Renal cortical epithelial cell (primary cell): ENCODE data around the gene PAH. TPM values are rescaled to one million over a fixed set of nuclear protein-coding genes. Genes with fewer than 3 reads are reported as not detected.

ENCODE experiments used
- DNase-seq: peaks from one replicate; pipeline ENCODE4 v3.0.0-alpha.2; 2011; ENCODE audit warnings: low read depth
- total RNA-seq: library from RNA; depleted of rRNA; stranded (reverse); fragments of >200 nt; gene quantifications from 2 replicates; pipeline ENCODE4 v1.2.3, GENCODE V29; 2014

The PAH gene
- total RNA-seq, 1 donor from 2014 or later = not detected

DNA sequence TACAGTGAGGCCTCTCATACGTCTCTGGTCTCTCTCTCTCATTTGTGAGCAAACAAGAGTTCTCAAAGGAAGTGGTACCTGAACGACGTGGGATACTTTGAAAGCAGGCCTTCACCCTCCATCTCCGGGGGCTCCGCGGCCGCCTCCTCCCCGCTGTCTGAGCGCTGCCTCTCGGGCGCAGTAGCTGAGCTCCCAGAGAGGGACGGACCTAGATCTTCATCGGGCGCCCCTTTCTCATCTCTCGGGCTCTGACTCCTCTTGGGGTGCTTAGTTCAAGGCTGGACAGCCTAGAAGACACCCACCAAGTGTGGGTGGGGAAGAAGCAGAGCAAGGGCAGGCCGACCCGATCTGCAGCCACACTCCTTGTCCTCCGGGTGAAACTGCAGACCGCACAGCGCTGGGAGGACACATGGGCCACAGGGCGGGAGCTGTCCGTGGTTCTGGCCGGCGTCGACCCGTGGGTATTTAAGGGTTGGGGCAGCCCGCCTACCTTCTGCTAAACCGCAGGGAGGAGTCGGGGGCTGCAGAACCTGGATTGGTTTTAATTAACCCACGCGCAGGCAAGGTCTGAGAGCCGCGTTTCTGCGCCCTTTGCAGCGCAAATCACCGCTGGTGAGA lies 92.7 kb downstream of the PAH start:
- peak; percentile 1 for DNase-seq

DNA sequence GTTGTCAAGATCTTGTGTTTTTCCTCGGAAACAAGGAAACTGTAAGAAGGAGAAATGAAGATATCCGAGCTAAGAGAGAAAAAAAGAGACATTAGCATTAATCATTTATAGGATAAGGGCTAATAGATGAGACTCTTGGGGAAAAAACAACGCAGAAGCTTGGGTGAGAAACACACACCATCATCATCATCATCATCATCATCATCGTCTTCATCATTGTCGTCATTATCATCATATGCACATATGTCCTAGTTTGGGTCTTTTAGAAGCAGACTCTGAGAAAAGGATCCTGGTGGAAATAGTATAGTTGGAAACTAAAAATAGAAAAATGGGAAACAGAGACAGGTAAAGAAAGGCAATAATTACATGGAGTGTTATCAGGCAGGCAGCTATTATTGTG lies 95.9 kb downstream of the PAH start:
- DNase-seq = no peak

DNA sequence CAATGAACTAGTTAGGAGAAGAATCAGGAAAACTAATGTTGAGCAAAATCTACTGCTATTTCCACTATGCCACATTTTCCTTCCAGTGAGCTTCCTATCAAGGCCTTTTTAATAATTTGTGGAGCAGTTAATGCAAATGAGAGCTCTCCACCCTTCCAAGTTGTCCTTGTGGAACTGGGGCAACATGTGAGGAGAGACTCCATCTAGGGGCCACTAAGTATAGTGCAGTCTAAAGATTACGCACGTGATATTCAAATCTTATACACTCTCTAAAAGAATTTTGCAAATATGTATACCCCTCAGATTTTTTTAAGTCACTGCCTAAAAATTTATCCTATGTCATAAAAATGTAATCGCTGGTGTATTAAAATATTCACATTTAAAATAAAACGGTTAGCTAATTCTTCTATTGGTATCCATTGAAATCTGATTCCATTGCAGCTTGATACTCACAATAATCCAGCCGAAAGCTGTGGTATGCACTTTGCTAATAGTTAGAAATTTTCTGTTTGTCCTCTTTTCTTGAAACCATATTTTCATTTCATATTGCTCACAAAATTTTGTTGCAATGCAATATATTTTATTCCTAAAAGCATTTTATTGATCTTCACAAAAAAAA lies 100.1 kb downstream of the PAH start:
- DNase-seq = peak; percentile 26

DNA sequence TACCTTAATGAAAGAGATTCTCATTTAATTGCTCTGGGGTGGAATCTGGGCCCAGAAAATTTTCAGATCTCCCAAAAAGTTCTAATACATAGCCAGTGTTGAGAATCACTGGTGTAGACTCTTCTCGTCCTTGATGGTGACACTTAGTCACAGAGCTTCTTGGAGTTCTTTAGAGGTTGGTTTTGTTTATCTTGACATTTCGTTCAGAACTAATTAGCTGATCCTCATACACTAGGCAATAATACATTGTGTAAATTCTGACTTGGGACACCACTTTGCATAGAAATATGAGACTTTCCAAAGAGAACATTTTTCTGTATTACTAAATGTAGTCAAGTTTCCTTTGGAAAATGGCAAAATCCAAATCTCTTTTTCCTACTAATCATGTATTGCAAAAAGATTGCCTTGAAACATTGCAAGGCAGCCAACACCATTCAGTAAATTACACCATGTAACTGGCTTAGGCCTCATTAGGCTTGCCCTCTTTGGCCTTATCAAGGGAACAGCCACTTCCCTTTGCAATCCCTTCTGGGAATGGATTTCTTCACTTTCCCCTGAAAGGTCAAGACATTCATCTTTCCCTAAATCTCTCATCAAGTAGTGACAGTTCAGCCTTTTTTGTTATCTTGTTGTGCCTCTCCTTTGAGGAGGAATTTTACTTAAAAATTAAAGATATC lies 102.2 kb downstream of the PAH start:
- no peak for DNase-seq

DNA sequence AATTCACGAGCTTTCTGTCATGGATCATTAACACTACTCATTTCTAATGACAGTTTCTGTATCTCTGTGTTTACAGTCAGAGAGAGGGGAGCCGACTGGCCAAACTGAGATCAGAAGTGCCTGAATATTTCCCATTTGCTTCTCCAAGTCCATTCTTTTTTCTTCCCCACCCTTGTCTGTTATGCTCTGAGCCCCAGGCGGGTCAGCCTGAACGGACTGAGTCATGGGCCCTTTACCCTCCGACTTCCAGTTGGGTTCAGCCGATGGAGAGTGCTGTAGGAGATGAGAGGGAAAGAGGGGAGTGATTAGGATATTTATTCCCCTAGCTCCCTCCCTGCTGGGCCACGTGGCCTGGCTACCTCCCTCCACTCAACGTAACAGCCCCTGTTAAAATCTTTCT lies 104.7 kb downstream of the PAH start:
- no peak for DNase-seq

DNA sequence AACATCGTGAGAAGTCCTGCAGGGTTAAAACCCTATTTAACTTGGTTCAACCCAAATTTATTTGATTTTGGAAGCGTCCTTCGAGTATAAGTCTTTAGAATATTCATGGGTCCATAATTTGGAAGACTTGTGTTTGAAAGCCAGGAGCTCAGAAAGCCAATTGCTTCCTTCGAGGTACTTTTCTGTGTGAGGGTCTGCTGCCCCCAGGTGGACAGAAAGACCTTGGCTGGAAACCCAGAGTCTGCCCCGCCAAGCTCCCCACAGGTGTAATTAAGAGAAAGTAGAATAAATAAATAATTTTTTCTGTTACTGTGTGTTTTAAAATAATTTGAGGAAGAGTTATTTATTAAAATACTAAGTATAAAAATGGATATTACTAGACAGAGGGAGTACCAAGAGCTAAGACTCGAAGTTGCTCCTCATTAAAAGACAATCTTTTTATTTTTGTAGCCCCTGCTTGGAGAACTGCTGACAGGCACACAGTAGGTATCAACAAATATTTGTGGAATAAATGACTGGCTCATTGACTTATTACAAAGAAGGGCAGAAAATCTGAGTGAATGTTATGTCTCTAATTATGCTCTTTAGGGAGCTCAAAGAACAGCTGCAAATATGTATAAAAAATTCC lies 105.8 kb downstream of the PAH start:
- no peak for DNase-seq

DNA sequence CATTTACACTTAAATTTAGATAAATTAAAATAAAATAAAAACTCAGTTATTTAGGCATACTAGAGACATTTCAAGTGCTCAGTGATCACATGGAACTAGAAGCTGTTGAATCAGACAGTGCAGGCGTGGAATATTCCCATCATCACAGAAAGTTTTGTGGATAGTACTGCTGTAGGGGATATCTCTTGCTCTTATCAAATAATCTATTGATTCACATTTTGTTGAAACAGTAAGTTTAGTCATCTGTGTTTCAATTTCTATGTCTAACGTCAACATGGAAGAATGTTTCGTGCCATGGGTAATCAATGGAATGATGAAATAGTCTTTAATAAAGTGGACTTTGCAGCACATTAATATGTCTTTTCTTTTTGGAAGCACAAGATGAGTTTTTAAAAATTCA lies 108.6 kb downstream of the PAH start:
- no peak for DNase-seq

DNA sequence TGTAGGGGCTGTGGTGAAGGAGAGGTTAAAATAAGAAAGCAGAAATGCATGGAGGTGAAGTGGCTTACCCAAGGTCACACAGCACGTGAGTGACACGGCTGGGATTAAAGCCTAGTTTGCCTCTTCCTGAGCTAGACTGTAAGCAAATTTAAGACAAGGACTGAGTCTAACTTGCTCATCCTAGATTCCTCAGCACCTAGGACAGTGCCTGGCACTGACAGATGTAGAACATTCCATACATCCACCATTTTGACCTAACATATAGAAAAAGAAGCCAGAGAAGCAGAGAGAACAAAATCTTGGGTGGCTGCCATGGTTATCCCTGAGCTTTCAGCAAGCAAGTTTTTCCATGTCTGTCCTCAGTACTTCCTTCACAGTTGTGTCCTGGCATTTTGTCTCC lies 110.5 kb downstream of the PAH start:
- DNase-seq = no peak

DNA sequence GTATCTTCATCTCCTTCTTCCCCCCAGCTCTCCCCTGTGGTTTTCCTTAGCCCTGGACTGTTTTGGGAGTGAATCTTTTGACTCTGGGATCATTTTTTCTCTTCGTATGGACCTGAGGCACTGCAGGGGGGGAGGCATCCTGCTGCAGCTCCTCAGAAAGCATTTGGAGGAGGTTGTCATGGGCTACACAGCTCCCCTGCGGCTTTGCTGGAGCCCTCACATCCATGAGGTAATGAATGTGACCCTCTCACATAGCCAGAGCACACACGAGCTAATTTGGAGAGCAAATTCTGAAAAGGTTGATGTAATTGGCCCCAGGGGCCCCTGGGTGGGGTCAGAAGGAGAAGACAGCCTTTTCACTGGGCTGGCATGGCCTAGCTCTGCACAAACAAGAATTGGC lies 110.9 kb downstream of the PAH start:
- no peak for DNase-seq

DNA sequence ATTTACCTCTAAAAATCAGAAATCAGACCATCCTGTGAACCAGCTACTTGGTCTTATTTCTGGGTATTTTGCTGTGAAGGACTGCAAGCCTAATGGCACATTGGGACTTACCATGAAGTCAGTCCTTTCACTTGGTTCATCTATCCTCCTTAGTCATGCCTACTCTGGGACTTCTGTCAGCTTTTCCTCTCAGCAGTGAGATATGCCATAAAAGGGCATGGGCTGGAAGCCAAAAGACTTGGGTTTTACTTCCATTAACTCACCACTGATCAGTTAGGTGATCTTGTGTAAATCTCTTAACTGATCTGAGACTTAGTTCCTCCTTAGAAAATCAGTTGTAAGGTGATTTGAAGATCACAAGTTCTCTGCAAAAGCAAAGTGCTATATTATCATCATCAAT lies 116.5 kb downstream of the PAH start:
- no peak for DNase-seq

DNA sequence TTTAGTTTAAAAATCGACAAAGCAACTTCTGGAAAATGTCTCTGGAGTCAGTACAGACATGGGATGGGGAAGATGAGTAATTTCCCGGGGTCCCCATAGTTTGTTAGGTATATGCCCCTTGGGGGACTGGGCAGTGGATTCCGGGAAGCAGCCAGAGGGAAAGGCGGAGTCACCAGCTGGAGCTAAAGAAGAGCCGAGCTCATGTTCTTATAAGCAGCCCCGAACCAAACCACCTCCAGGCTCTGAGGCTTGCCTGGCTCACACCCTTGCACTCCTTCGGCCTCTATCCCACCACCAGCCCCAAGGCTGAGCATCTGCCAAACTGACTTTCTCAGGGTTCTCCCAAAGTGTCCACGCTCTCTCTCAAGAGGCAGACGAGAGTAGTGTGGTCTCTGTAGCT lies 117.8 kb downstream of the PAH start:
- DNase-seq = no peak

DNA sequence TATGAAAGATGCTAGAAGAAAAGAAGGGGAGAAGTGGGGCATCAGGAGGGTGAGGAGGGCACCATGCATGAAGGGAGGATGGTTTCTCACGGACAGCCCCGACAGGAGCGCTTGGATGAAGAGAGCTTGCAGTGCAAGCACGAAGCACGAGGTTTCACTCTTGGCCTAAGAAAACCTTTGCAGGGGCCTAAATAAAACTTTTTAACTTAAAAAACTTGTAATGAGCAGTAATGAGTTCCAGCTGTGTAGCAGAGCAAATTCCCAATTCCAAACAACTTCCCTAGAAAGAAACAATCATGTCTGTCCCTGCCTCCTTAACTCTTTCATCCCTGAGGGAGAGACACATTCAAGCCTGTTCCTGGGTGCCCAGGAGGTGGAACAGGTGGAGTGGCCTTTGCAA lies 119.5 kb downstream of the PAH start:
- DNase-seq = no peak

DNA sequence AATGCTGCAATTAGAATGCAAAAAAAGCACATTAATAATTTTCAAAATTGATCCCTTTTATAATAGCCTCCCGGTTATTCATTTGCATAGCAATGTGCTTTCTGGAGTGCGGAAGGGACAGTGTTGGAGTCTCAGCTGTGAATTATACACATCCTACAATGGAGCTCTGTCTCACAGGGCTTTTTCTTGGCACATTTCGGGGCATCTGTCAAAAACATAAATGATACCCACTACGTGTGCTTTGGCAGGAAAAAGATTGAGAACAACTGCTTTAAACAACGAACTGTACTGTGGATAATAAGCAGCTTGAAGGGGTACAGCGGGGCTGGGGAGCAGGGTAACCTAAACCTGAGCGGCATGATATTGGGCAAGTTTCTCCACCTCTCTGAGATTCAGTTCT lies 123.1 kb downstream of the PAH start:
- DNase-seq = no peak

Other genes starting within 250 kb of the PAH start
- not detected in 2 replicates for gene ASCL1, start 40.4 kb upstream of the PAH start, total RNA-seq